Measurements from ENCODE around the gene SCAF4.
"Not testable (repeated sequence)": the region's sequence is repeated elsewhere in the genome, so short reads cannot be mapped to it uniquely, and the experiment has no call there.

SCAF4 gene

GRCh38 chr21:31667639-31668038, 64.3 kb downstream of the SCAF4 start:
- no peak for DNase-seq

- DNase-seq, result no peak
Observed at GRCh38 chr21:31667132-31667531, 64.8 kb downstream of the SCAF4 start.

GRCh38 chr21:31666445-31667010, 65.4 kb downstream of the SCAF4 start:
- DNase-seq, result no peak

GRCh38 chr21:31665869-31666268, 66.0 kb downstream of the SCAF4 start:
- not testable (repeated sequence) for DNase-seq

GRCh38 chr21:31665397-31665796, 66.5 kb downstream of the SCAF4 start:
- peak; percentile 28 for DNase-seq

- DNase-seq, result no peak
Observed at GRCh38 chr21:31663584-31664249, 68.2 kb downstream of the SCAF4 start.

GRCh38 chr21:31660591-31660990, 71.3 kb downstream of the SCAF4 start:
- DNase-seq, result no peak

GRCh38 chr21:31660259-31660565, 71.7 kb downstream of the SCAF4 start:
- no peak for DNase-seq

- peak; percentile 97 for DNase-seq
Observed at GRCh38 chr21:31659536-31660258, 72.2 kb downstream of the SCAF4 start, which contains the start of gene SOD1. TSS of gene SOD1 (plus strand) at chr21:31659693. CDS start at chr21:31659770, 77 bp downstream.

GRCh38 chr21:31659286-31659535, 72.7 kb downstream of the SCAF4 start:
- DNase-seq, result no peak

- no peak for DNase-seq
Observed at GRCh38 chr21:31658053-31658452, 73.9 kb downstream of the SCAF4 start.

- DNase-seq, result no peak
Observed at GRCh38 chr21:31656199-31657095, 75.5 kb downstream of the SCAF4 start.

- peak; percentile 40 for DNase-seq
Observed at GRCh38 chr21:31654821-31655580, 76.9 kb downstream of the SCAF4 start.

- no peak for DNase-seq
Observed at GRCh38 chr21:31654340-31654739, 77.6 kb downstream of the SCAF4 start.

GRCh38 chr21:31651491-31651890, 80.4 kb downstream of the SCAF4 start:
- DNase-seq, result not testable (repeated sequence)

- no peak for DNase-seq
Observed at GRCh38 chr21:31650930-31651329, 81.0 kb downstream of the SCAF4 start.

GRCh38 chr21:31647650-31648049, 84.3 kb downstream of the SCAF4 start:
- DNase-seq, result no peak

- DNase-seq, result no peak
Observed at GRCh38 chr21:31644643-31645042, 87.3 kb downstream of the SCAF4 start.

- no peak for DNase-seq
Observed at GRCh38 chr21:31641416-31641922, 90.4 kb downstream of the SCAF4 start.

- DNase-seq, result no peak
Observed at GRCh38 chr21:31636874-31637273, 95.0 kb downstream of the SCAF4 start.

- no peak for DNase-seq
Observed at GRCh38 chr21:31634993-31635392, 96.9 kb downstream of the SCAF4 start.

GRCh38 chr21:31631881-31632280, 100.0 kb downstream of the SCAF4 start:
- DNase-seq, result not testable (repeated sequence)
